ENCODE data around the gene HIPK2. TPM values are rescaled to one million over a fixed set of nuclear protein-coding genes. Genes with fewer than 3 reads are reported as not detected.

The HIPK2 gene
- total and polyA plus RNA-seq, 10 of the 15 experiments (the other 5 are each of a cell fraction or from before 2014, with no cell fraction given): 1.7 to 39.0 (median 9.4) TPM

GRCh38 chr7:139774376-139774775 lies 3.4 kb downstream of the HIPK2 start (continued):
- TF ChIP-seq HCFC1 (IDR thresholded peaks at IDR 0.05; ENCODE audit: low read length) (no peak), RCOR1 (conservative IDR thresholded peaks at IDR 0.05; ENCODE audit: low read depth, low read length) (no peak), IRF5 (IDR thresholded peaks at IDR 0.05; ENCODE audit: borderline replicate concordance) (no peak), CBX3 (IDR thresholded peaks at IDR 0.05; ENCODE audit: borderline replicate concordance, low read depth) (no peak), PBX3 (IDR thresholded peaks at IDR 0.05; ENCODE audit: insufficient replicate concordance, low read depth, low read length) (no peak), EP300 (IDR thresholded peaks at IDR 0.05; ENCODE audit: borderline replicate concordance in 1 of 2, control insufficient read depth in 1 of 2, low read depth in 2 of 2, low read length in 2 of 2) (no peak)

- BruUV-seq (replicated peaks): no TSS peak
- ChIA-PET CTCF (interaction anchor here (0.7 to 1.8 kb wide), 4 partner anchors 125 to 274 kb away, joined by 3 to 11 read pairs (median 6); no protein-coding TSS in a partner anchor), RAD21 (ENCODE audit: unreplicated experiment) (interaction anchor here (1.7 to 3.8 kb wide), 4 partner anchors 47 to 127 kb away, joined by 4 to 26 read pairs (median 20); no protein-coding TSS in a partner anchor), SMC1A (ENCODE audit: uncharacterized antibody, unreplicated experiment) (interaction anchor here (0.7 to 10.0 kb wide), 9 partner anchors 10 to 229 kb away, joined by 3 to 74 read pairs (median 4); no protein-coding TSS in a partner anchor), POLR2A (no interaction called here)
- Histone ChIP-seq H4K20me1 (ENCODE audit: control insufficient read depth, insufficient read depth) (no peaks in the 10 kb centered on the region), H3K4me3 (peak overlapping the region; percentile 49; the same call in 1 of the 2 replicates), H3K4me1 (ENCODE audit: control insufficient read depth, insufficient read depth, low read length) (peaks cover 34% of the 10 kb centered on the region), H3K9me3 (replicated peaks; ENCODE audit: control insufficient read depth, insufficient read depth, low read length) (no peaks in the 10 kb centered on the region), H3K36me3 (ENCODE audit: control insufficient read depth in 2 of 2, insufficient read depth in 2 of 2, low read length in 1 of 2) (peaks cover 0 to 3% of the 10 kb centered on the region in 2 experiments; a peak in 1 of 4 replicates), H3K9ac (ENCODE audit: control insufficient read depth, insufficient read depth, low read length) (peak overlapping the region; percentile 21; the same call in 1 of the 2 replicates), H3K4me2 (ENCODE audit: control insufficient read depth, insufficient read depth) (peak overlapping the region; percentile 66), H2AFZ (ENCODE audit: control insufficient read depth, low read depth, low read length) (no peak overlapping the region), H3K79me2 (ENCODE audit: control insufficient read depth, insufficient read depth, low read length) (peaks cover 62% of the 10 kb centered on the region), H3K27me3 (replicated peaks in 1 of 2; ENCODE audit: control insufficient read depth in 2 of 2, insufficient read depth in 2 of 2, low read length in 1 of 2) (no peaks in the 10 kb centered on the region), H3K27ac (ENCODE audit: control insufficient read depth, insufficient read depth) (0 out of 2 replicates have a peak overlapping the region, but pooled peaks have one; percentile 53)
- DNase-seq (ENCODE audit: low read depth, low spot score) (no peak), ATAC-seq (peak; percentile 33), FAIRE-seq (no peak)
- 45% methylated on average over 5 of the region's 5 CpGs for WGBS (ENCODE audit: insufficient coverage, insufficient replicate concordance, low lambda C conversion rate, missing lambda C conversion rate)
- in situ Hi-C loops (cut with MboI): loop anchor here (5.0 kb wide), 2 partner anchors 126 to 229 kb away; no protein-coding TSS in a partner anchor
- intact Hi-C loops (cut with micrococcal nuclease; ENCODE audit: unreplicated experiment): loop anchor here (5.0 kb wide), 1 partner anchor 171 kb away; no protein-coding TSS in a partner anchor
- TF ChIP-seq REST (IDR thresholded peaks at IDR 0.05; ENCODE audit: low read depth, low read length): no peak
- 0 out of 4 replicates have a peak, but pooled peaks of 1 of the 2 experiments have one; percentile 24 for TF ChIP-seq BHLHE40 (IDR thresholded peaks at IDR 0.05; ENCODE audit: borderline replicate concordance in 1 of 2, low read depth in 2 of 2, low read length in 1 of 2)
- TF ChIP-seq MTA2 (IDR thresholded peaks at IDR 0.05; ENCODE audit: low read depth): no peak
- TF ChIP-seq RUNX3 (IDR thresholded peaks at IDR 0.05; ENCODE audit: low read length): peak; percentile 87
- TF ChIP-seq ZBED1 (IDR thresholded peaks at IDR 0.05; ENCODE audit: borderline replicate concordance): no peak
- 0 out of 2 replicates have a peak, but pooled peaks have one; percentile 27 for TF ChIP-seq NFIC (IDR thresholded peaks at IDR 0.05; ENCODE audit: low read depth, low read length)
- TF ChIP-seq E4F1 (IDR thresholded peaks at IDR 0.05; ENCODE audit: borderline replicate concordance, partially characterized antibody): no peak
Observed at GRCh38 chr7:139773371-139773770, 4.4 kb downstream of the HIPK2 start.

Measured in GM12878 (cell line).